OCI-LY3 (cell line): Measurements from ENCODE around the gene GAGE1.
"Not testable (repeated sequence)": the region's sequence is repeated elsewhere in the genome, so short reads cannot be mapped to it uniquely, and the experiment has no call there.

Experiments used
- CTCF ChIP-seq: fragments of 200-600, 300-600 bp; sonication (generic); IDR thresholded peaks from 2 replicates; pipeline ENCODE4 v1.5.1; 2014; ENCODE audit warnings: antibody characterized with exemption, low read length, low read depth
- EZH2phosphoT487 ChIP-seq: fragments of 200-600 bp; shearing (Covaris generic); IDR thresholded peaks from 2 replicates; pipeline ENCODE4 v1.6.1; 2018; ENCODE audit warnings: antibody characterized with exemption, mixed run types, low read depth

- TF ChIP-seq CTCF, EZH2phosphoT487: not testable (repeated sequence)
These were observed 47.8 kb upstream of the GAGE1 start, which contains the start of gene GAGE12E for GRCh38 chrX:49550989-49551388.
